COR-L47 (cell line): Measurements from ENCODE around the gene RPP25L.
A peak's percentile ranks its signal among the peaks of the same experiment; 100 is the strongest.

ENCODE experiments used
- DNase-seq: peaks from one replicate; lab custom pipeline; 2025; lab: John Stamatoyannopoulos, UW

Gene RPP25L

DNA sequence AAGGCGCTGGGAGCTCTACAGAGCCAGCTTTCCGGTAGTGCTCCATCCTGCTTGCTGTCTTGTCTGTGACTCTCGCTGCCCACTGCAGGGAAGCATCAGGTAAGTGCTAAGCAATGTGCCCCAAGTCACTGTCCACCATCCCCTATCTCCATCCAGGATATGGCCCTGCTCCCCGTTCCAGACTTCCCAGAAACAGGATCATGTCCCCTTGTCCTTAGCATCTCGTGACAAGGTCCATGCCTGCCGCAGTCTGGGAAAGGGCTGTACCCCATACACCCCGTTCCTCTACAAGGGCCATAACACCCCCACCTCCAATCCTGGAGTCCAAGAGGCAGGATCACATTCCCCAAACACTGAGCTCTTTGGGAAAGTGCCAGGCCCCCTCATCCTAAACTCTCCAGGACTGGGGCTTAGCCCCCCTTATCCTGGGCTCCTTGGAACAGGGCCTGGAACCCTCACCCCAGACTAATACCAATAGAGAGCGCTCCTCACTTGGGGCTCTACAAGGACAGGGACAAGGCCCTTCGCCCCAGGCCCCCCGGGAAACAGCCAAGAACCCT lies 566 bp downstream of the RPP25L start:
- no peak for DNase-seq

DNA sequence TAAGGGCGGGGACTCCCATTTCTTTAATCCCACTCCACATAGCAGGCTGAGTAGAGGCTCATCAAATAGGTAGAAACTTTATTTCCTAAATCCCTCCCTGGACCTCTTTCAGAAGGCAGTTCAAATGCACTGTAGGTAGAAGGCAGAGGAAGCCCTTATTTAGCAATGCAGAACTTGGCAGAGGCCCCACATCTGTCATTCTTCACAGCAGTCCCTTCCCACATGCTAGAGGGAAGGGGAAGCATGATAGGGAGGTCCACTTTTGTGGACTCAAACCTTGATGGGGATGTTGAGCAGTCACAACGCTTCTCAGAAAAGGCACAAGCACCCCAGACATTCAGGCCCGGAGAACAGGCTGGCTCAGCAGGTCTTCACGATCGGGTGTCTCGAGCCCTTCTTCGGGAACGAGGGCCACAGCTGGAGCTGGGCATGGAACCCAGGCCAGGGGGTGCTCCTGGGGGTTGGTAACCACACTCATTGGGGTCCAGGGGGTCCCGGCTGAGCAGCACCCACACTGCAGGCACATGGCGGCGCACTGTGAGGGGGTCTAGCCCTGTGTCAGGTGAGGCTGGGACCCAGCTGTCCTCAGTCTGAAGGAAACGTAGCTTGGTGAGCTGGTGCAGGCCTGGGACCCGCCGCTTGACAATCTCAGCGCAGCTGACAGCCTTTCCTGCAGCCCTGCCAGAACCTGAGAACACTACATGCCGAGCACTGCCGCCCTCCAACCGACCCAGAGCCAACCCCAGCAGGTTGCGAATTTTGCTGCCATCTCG lies 1.3 kb downstream of the RPP25L start:
- no peak for DNase-seq

GRCh38 chr9:34607331-34607730 lies 4.6 kb downstream of the RPP25L start:
- DNase-seq, result no peak

- DNase-seq, result no peak
Observed at GRCh38 chr9:34606905-34607304, 5.0 kb downstream of the RPP25L start.

- no peak for DNase-seq
Observed at GRCh38 chr9:34606190-34606589, 5.7 kb downstream of the RPP25L start.

DNA sequence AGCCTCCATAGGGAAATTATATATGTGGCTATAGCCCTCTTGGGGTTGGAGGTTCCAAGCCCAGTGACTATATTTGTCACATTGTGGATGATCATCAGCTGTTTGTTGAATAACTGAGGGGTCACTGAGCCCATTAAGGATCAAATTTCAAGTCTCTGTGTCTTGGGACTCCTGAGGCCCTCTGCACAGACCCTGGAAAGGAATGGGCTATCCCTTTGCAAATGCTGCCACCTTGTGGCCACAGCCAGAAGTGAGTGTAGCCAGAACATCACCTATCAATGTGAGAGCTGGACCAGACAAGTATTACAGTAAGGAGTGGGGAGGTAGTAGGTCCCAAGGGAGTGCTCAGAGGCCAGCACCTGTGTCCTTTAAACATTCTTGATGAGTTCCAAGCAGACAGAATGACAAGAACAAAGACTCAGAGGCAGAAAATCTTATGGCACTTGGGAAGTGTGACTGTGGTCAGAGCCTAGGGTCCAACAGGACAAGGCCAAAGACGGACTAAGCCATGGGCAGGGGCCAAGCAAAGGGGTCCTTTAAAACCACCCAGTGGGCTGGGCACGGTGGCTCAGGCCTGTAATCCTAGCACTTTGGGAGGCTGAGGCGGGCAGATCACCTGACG lies 8.2 kb downstream of the RPP25L start:
- peak; percentile 72 for DNase-seq

GRCh38 chr9:34601937-34602573 lies 9.8 kb downstream of the RPP25L start:
- DNase-seq, result no peak

DNA sequence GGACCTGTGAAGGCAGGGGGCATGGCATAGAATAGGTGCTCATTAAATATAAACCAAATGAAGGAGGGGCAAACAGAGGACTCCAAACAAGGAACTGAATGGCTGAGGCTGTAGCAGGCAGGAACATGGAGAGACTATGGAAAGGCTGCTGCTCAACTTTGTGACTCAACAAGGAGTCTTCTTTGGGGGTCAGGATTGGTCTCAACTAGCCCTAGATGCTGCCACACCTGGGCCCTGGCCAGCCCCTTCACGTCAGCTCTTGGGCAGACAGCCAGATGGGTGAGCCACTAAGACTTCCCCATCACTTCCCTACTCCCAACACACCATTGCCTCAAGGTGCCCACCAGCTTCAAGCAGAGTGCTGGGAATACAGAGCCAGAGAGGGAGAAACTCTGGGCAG lies 11.0 kb downstream of the RPP25L start:
- no peak for DNase-seq

DNA sequence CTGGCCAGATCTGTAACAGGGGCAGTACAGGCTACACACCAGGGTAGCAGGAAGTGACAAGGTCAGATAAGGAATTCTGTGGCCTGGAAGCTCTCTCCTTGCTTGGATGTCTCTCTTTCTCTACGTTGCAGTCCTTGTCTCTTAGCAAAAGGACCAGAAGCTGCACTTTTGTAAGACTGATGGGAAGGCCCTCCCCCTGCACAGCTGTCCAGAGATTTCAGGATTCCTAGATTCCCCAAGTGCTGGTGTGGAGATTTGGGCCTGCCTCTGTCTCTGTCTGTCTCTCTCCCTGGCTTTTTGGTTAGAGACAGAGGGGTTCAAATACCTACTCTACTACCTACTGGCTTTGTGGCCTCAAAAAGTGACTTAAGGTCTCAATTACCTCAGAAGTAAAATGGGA lies 12.4 kb downstream of the RPP25L start:
- DNase-seq, result no peak

DNA sequence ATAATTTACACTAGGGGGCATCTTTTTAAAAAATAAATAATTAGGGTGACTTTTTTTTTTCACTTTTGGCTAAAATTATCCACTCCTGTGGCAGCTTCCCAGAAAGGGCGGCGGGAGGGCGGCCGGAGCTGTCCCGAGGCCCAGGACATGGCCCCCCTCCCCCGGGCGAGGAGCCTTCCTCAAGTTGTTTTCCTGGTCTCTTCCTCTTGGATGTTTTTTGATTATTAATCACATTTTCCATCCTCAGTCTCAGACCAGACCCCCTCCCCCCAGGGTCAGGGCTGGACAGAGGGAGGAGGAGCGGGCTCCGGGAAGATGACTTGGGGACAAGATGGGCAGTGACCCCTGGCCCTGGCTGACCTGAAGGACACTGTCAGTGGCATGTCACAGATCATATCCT lies 17.7 kb downstream of the RPP25L start:
- no peak for DNase-seq

- no peak for DNase-seq
Observed at GRCh38 chr9:34592895-34593601, 18.8 kb downstream of the RPP25L start.

DNA sequence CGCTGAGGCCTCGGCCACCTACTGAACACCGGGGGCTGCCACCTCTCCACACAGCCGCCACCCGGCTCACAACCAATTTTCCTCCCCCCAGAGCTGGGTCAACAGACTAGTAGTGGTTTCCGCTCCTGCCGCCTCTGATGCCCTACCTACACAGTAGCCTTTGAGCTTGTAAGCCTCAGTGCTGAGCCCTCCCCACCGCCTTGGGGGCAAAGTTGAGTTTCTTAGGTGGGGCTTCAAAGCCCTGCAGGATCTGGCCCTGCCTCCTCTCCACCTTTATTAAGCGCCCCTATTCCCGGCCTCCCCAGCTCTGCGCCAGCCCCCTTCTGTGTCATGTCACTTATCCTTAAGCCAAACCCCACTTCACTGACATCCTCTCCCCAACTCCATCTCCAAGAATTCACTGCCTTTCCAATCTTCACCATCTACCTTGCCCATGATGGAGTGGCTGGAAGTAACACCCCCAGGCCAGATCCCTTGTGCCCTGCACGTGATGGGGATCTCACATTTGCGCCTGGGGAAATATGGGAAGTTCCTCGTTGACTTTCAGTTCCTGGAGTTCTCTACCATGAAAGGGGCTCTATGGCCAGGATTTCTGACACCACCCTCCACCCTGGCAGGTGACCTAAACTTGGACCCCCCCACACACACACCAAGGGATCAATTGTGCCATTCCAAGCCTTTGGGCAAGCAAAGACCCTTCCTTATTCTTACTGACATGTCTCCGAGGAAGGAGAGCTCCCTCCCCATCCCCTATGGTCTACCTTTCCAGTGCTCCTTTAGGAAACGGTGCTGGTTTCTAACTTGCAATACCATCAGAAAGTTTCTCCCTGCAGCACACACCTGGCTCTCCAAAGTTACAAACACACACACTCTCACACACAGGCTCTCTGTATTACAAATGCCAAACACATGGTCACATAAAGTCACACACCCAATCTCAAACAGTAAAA lies 19.7 kb downstream of the RPP25L start:
- no peak for DNase-seq

GRCh38 chr9:34591248-34591916 lies 20.5 kb downstream of the RPP25L start:
- DNase-seq, result peak; percentile 46

DNA sequence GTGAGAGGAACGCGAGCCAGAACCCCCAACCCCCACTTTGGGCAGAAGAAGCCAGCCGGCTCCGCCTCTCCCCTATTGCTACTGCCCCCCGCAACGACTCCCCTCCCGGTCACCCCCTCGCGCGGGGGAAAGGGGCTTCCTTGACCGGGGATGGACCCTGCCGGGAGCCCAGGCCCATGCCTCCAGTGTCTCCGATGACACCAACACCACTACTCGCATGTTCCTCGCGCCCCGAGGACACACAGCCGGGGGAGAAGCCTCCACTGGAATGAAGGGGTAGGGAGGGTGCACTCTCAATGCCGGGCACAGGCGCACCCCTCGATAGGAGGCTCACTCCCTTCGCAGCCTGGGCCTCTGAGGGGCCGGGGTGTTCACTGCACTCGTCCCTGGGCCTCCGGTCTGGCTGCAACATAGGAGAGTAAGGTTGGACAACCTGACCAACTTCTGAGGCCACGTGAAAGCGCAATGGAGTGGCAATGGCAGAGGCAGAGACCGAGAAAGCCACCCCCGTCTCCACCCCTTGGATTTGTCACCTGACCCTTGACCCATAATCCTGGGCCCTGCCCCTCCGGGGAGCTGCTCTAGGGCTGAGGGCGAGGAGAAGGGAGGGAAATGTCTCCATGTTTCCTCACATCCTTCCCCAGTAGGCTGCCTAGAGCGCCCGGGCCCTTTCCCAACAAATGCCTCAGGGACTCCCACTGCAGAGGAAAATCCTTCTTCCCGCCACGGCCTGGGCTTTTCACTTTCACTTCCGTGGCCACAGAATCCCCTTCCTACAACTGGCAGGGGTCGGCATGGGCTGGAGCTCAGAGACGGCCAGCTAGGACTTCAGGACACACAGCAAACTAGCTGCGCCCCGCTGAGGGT lies 21.3 kb downstream of the RPP25L start:
- no peak for DNase-seq

DNA sequence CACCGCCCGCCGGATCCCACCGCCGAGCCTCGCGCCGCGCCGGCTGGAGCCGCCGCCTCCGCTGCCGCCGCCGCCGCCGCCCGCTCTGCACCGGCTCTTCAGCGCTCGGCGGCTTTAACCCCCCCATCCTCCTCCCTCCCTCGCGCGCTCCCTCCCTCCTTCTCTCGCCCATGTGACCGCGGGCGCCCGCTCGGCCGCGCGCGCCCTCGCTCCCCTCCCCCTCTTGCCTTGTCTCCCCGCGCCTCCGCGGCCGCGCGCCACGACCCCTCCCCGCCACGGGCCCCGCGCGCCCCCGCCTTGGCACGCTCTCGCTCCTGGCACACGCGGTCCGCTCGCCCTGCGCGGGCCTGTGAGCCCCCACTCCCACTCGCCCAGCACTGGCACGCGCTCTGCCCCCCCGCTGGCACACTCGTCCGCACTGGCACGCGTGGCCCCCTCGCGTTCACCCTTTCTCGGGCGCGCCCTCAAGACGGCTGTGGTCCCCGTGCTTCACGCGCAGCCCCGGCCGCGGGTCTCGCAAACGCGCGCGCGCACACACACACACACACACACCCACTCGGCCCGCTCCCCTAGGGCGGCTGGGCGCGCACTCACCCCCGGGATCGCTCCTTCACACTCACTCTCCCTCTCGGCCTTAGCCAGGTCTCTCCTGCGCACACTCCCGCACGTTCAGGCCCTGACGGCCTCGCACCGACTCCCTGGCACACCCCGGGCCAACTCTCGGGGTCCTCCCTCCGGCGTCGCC lies 22.1 kb downstream of the RPP25L start, which contains the start of gene CNTFR:
Gene CNTFR (minus strand): TSS at position 89 of the 745 bp plus-strand sequence. CDS start 20,743 bp downstream, outside the sequence.
- peak; percentile 56 for DNase-seq

DNA sequence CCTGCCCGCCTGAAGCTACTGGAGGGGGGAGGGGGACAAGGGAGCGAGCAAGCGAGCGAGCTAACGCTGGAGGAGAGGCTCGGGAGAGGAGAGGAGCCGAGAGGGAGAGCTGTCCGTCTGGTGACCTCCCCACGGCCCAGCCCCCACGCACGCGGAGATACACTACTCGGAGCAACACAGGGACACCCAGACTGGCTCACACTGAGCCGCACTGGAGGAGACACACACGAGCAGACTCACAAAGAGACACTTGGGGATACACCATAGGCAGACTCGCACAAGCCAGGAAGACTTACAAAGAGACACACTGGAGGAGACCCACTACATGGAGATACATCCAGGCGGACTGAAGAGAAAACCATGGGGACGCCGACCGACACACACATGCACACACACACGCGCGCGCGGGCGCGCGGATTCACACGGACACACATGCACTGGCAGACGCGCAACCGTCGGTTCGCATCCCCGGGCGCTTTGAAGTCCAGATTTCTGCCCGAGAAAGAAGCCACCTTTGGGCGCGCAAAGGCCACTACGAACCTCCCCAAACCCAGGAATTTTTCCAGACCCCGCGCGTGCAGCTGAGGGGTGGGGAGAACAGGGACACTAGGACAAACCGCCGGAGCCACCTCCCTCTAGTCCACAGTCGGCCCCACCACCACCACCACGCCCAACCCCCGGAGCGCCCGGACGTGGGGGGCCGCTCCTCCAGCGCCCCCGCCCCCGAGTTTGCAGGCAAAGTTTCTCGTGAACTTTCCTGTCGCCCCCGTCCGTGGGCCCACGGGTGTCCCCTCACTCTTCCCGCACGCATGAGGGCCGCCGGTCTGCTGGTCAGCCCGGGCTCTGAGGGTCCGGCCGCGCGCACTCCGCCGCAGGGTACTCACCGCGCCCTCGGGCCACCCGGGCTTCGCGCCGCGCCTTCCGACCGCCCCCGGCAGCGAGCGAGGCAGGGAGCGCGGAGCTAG lies 22.9 kb downstream of the RPP25L start:
- no peak for DNase-seq

DNA sequence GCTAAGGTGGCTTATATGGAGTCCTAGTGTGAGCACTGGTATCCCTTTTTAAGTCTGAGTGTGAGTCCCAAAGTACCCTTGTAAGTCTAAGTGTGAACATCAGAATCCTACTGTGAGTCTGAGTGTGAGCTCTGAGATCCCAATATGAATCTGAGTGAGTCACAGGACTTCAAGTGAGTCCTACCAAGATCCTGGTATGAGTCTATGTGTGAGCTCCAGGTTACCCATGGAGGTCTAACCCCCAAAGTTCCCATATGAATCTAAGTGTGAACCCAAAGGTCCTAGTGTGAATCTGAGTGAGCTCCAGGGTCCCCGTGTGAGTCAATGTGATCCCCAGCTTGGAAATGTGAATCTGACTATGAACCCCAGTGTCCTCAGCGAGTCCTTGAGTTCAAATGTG lies 24.6 kb downstream of the RPP25L start:
- DNase-seq, result no peak
